Trophoblast cell (in vitro differentiated cells and primary cell): ENCODE data around the gene MTM1.

Experiments used
- DNase-seq, 2 donors: peaks; one replicate each; pipeline ENCODE4 v3.0.0-alpha.2; 2016
- H2AFZ ChIP-seq: 2 replicates; pipeline ENCODE4 v1.6.1; 2013; ENCODE audit warnings: low read length, moderate library complexity, mild to moderate bottlenecking; ENCODE audit not compliant: insufficient read depth, poor library complexity
- H2AK5ac ChIP-seq: 2 replicates; pipeline ENCODE4 v1.6.1; 2013; ENCODE audit warnings: mild to moderate bottlenecking, low read length
- H2BK120ac ChIP-seq: 2 replicates; pipeline ENCODE4 v1.6.1; 2013; ENCODE audit warnings: low read length, mild to moderate bottlenecking, moderate library complexity; ENCODE audit not compliant: insufficient read depth, poor library complexity
- H2BK12ac ChIP-seq: 2 replicates; pipeline ENCODE4 v1.6.1; 2013; ENCODE audit warnings: mild to moderate bottlenecking, low read length, moderate library complexity
- H2BK5ac ChIP-seq: 2 replicates; pipeline ENCODE4 v1.6.1; 2013; ENCODE audit warnings: low read length, low read depth, moderate library complexity, mild to moderate bottlenecking; ENCODE audit not compliant: poor library complexity
- H3K14ac ChIP-seq: 2 replicates; pipeline ENCODE4 v1.6.1; 2013; ENCODE audit warnings: mild to moderate bottlenecking, low read length
- H3K18ac ChIP-seq: 2 replicates; pipeline ENCODE4 v1.6.1; 2013; ENCODE audit warnings: mild to moderate bottlenecking, low read length
- H3K23ac ChIP-seq: 2 replicates; pipeline ENCODE4 v1.6.1; 2013; ENCODE audit warnings: low read length
- H3K27ac ChIP-seq: 2 replicates; pipeline ENCODE4 v1.5.1; 2013; ENCODE audit warnings: low read depth, mild to moderate bottlenecking, inconsistent platforms, low read length, moderate library complexity
- H3K27me3 ChIP-seq: 2 replicates; pipeline ENCODE4 v1.6.1; 2013; ENCODE audit warnings: inconsistent platforms, mild to moderate bottlenecking, low read length, moderate library complexity; ENCODE audit not compliant: insufficient read depth
- H3K36me3 ChIP-seq, 2 experiments: 1 replicate in 1 of 2; 2 replicates in 1 of 2; pipeline ENCODE4 v1.6.1; 2013; ENCODE audit warnings: low read length in 2 of 2, mild to moderate bottlenecking in 2 of 2, moderate library complexity in 1 of 2; ENCODE audit not compliant: insufficient read depth in 2 of 2, control insufficient read depth in 1 of 2
- H3K4ac ChIP-seq: 2 replicates; pipeline ENCODE4 v1.6.1; 2013; ENCODE audit warnings: low read depth, mild to moderate bottlenecking, low read length, moderate library complexity
- H3K4me1 ChIP-seq, 2 experiments: 1 replicate in 1 of 2; 2 replicates in 1 of 2; pipeline ENCODE4 v1.6.1; 2013; ENCODE audit warnings: low read length in 2 of 2, mild to moderate bottlenecking in 2 of 2, moderate library complexity in 1 of 2; ENCODE audit not compliant: insufficient read depth in 2 of 2, control insufficient read depth in 1 of 2
- H3K4me2 ChIP-seq: 2 replicates; pipeline ENCODE4 v1.6.1; 2013; ENCODE audit warnings: inconsistent platforms, mild to moderate bottlenecking, low read length, moderate library complexity
- H3K4me3 ChIP-seq: 2 replicates; pipeline ENCODE4 v1.5.1; 2013; ENCODE audit warnings: mild to moderate bottlenecking, low read depth, low read length, inconsistent platforms
- H3K79me1 ChIP-seq: one replicate; pipeline ENCODE4 v1.6.1; 2013; ENCODE audit warnings: low read length
- H3K79me2 ChIP-seq: 2 replicates; pipeline ENCODE4 v1.6.1; 2013; ENCODE audit warnings: low read length, mild to moderate bottlenecking; ENCODE audit not compliant: control insufficient read depth, insufficient read depth, poor library complexity
- H3K9ac ChIP-seq: 2 replicates; pipeline ENCODE4 v1.6.1; 2013; ENCODE audit warnings: mild to moderate bottlenecking, low read length
- H3K9me3 ChIP-seq: 2 replicates; pipeline ENCODE4 v1.6.1; 2013; ENCODE audit warnings: low read depth, mild to moderate bottlenecking, control low read depth, inconsistent platforms, low read length; ENCODE audit not compliant: insufficient read depth
- H4K12ac ChIP-seq: 2 replicates; pipeline ENCODE4 v1.6.1; 2013; ENCODE audit warnings: low read depth, mild to moderate bottlenecking, low read length, moderate library complexity
- H4K8ac ChIP-seq: 2 replicates; pipeline ENCODE4 v1.6.1; 2013; ENCODE audit warnings: low read depth, mild to moderate bottlenecking, low read length, moderate library complexity
- H4K91ac ChIP-seq: one replicate; pipeline ENCODE4 v1.6.1; 2013; ENCODE audit warnings: low read depth, mild to moderate bottlenecking, low read length, moderate library complexity
- WGBS: extraction: QIAGEN DNeasy Blood & Tissue Kit; methylation state at CpG from one replicate; pipeline ENCODE4 v1.1.7; 2013; ENCODE audit warnings: missing lambda C conversion rate; ENCODE audit not compliant: insufficient read length, insufficient coverage; ENCODE audit errors: extremely low coverage; 5-methylcytosine and 5-hydroxymethylcytosine counted together

The MTM1 gene

DNA sequence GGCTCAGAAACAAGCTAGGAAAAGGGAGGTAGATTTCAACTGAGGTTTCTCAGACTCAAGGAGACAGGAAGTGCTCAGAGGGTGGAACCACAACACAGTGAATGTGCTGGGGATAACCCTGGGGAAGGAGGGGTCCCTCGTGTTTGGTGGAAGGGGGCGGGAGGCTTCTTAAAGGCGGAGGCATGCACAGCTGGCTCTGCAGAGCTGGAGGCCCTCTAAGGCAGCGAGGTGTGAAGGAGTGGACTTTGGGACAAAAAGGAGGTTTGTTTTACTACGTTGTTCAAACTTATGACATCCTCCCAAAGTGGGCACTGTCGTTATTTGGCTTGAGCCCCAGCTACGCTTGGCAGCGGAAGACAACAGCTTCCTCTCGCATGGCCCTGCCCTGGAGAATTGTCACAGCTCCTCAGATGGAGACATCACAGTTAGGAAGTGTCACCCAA is 21.7 kb upstream of the MTM1 start:
- H3K36me3 ChIP-seq, result no peaks in the 10 kb centered on the region
- H3K4me3 ChIP-seq, result no peak overlapping the region
- H2BK120ac ChIP-seq, result no peak overlapping the region
- H2BK5ac ChIP-seq, result no peak overlapping the region
- no peak overlapping the region for H3K4ac ChIP-seq
- H3K9me3 ChIP-seq, result no peaks in the 10 kb centered on the region
- H2AK5ac ChIP-seq, result no peak overlapping the region
- H2AFZ ChIP-seq, result no peak overlapping the region
- H3K27me3 ChIP-seq, result no peaks in the 10 kb centered on the region
- no peak overlapping the region for H3K18ac ChIP-seq
- no peaks in the 10 kb centered on the region for H3K79me2 ChIP-seq
- H3K14ac ChIP-seq, result no peak overlapping the region
- H3K27ac ChIP-seq, result no peak overlapping the region
- peaks cover 0 to 5% of the 10 kb centered on the region in 2 experiments for H3K4me1 ChIP-seq
- H2BK12ac ChIP-seq, result no peak overlapping the region
- H3K4me2 ChIP-seq, result no peak overlapping the region
- DNase-seq, result no peak
- H3K9ac ChIP-seq, result no peak overlapping the region
- no peak overlapping the region for H4K12ac ChIP-seq
- H3K23ac ChIP-seq, result no peak overlapping the region
- no CpG with 5 or more reads among the region's 9 CpGs for WGBS
- peaks cover 3% of the 10 kb centered on the region for H3K79me1 ChIP-seq
- H4K8ac ChIP-seq, result no peak overlapping the region
- no peak overlapping the region for H4K91ac ChIP-seq

GRCh38 chrX:150547375-150548115 is 20.9 kb upstream of the MTM1 start:
- peak overlapping the region; percentile 53 for H3K4me3 ChIP-seq

GRCh38 chrX:150548251-150548650 is 20.2 kb upstream of the MTM1 start:
- Histone ChIP-seq H3K4me1 (peaks cover 0 to 5% of the 10 kb centered on the region in 2 experiments), H2BK5ac (no peak overlapping the region), H2AFZ (peak overlapping the region; percentile 66), H3K27me3 (no peaks in the 10 kb centered on the region), H3K79me2 (no peaks in the 10 kb centered on the region), H3K23ac (no peak overlapping the region), H3K4ac (no peak overlapping the region), H3K9ac (no peak overlapping the region), H3K36me3 (no peaks in the 10 kb centered on the region), H2BK12ac (no peak overlapping the region), H3K18ac (no peak overlapping the region), H3K4me2 (peak overlapping the region; percentile 86), H3K14ac (no peak overlapping the region), H4K91ac (no peak overlapping the region), H3K27ac (no peak overlapping the region), H4K12ac (no peak overlapping the region), H3K9me3 (no peaks in the 10 kb centered on the region), H4K8ac (peak overlapping the region; percentile 76), H3K4me3 (no peak overlapping the region), H2AK5ac (no peak overlapping the region), H2BK120ac (no peak overlapping the region), H3K79me1 (peaks cover 3% of the 10 kb centered on the region)
- no CpG with 5 or more reads among the region's 4 CpGs for WGBS
- no peak for DNase-seq

More at GRCh38 chrX:150547375-150548115, 20.9 kb upstream of the MTM1 start:
- H4K12ac ChIP-seq, result peak overlapping the region; percentile 70
- H2AK5ac ChIP-seq, result no peak overlapping the region
- peaks cover 0 to 5% of the 10 kb centered on the region in 2 experiments for H3K4me1 ChIP-seq
- H3K27ac ChIP-seq, result no peak overlapping the region
- no peaks in the 10 kb centered on the region for H3K9me3 ChIP-seq
- H2AFZ ChIP-seq, result peak overlapping the region; percentile 66
- H3K79me2 ChIP-seq, result no peaks in the 10 kb centered on the region
- no peak overlapping the region for H3K9ac ChIP-seq
- peaks cover 3% of the 10 kb centered on the region for H3K79me1 ChIP-seq
- H2BK120ac ChIP-seq, result no peak overlapping the region
- H3K4me2 ChIP-seq, result peak overlapping the region; percentile 86
- DNase-seq, result peak; percentile 21 to 49
- no peak overlapping the region for H4K91ac ChIP-seq
- H3K14ac ChIP-seq, result peak overlapping the region; percentile 22
- peak overlapping the region; percentile 76 for H4K8ac ChIP-seq
- no peak overlapping the region for H2BK12ac ChIP-seq
- H3K18ac ChIP-seq, result no peak overlapping the region
- no peak overlapping the region for H3K4ac ChIP-seq
- no peak overlapping the region for H2BK5ac ChIP-seq
- H3K23ac ChIP-seq, result no peak overlapping the region
- H3K36me3 ChIP-seq, result no peaks in the 10 kb centered on the region
- no CpG with 5 or more reads among the region's 54 CpGs for WGBS
- no peaks in the 10 kb centered on the region for H3K27me3 ChIP-seq

DNA sequence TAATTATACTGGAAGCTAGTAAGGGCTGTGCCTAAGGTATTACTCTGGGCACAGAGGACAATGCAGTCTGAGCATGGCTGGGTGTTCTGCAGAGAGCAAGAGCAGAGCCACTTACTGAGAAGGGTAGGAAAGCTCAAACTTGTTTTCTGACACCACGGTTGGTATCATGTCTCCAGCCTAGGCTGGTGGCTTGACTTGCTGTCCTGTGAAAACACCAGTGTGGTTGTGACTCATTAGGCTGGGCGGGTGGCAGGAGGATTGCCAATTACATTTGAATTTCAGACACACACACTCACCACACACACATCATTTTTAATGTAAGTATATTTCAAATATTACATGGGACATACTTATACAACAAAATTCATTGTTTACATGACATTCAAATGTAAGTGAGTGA is 19.7 kb upstream of the MTM1 start:
- no peaks in the 10 kb centered on the region for H3K27me3 ChIP-seq
- H3K23ac ChIP-seq, result no peak overlapping the region
- H3K27ac ChIP-seq, result no peak overlapping the region
- no peak overlapping the region for H2BK12ac ChIP-seq
- no peak overlapping the region for H2AFZ ChIP-seq
- no peaks in the 10 kb centered on the region for H3K79me2 ChIP-seq
- H4K12ac ChIP-seq, result no peak overlapping the region
- no peaks in the 10 kb centered on the region for H3K9me3 ChIP-seq
- DNase-seq, result no peak
- H2BK5ac ChIP-seq, result no peak overlapping the region
- no peak overlapping the region for H4K91ac ChIP-seq
- H3K4me3 ChIP-seq, result no peak overlapping the region
- WGBS, result no CpG with 5 or more reads among the region's 2 CpGs
- no peak overlapping the region for H2AK5ac ChIP-seq
- H3K4me2 ChIP-seq, result no peak overlapping the region
- no peak overlapping the region for H3K9ac ChIP-seq
- H3K18ac ChIP-seq, result no peak overlapping the region
- no peak overlapping the region for H2BK120ac ChIP-seq
- no peak overlapping the region for H3K4ac ChIP-seq
- no peaks in the 10 kb centered on the region for H3K36me3 ChIP-seq
- H4K8ac ChIP-seq, result no peak overlapping the region
- H3K14ac ChIP-seq, result no peak overlapping the region
- H3K79me1 ChIP-seq, result peaks cover 3% of the 10 kb centered on the region
- H3K4me1 ChIP-seq, result peaks cover 0 to 5% of the 10 kb centered on the region in 2 experiments
